ENCODE data around the gene ACOT12. TPM values are rescaled to one million over a fixed set of nuclear protein-coding genes. Genes with fewer than 3 reads are reported as not detected.
"Not testable (repeated sequence)": the region's sequence is repeated elsewhere in the genome, so short reads cannot be mapped to it uniquely, and the experiment has no call there.

Gene ACOT12
- total RNA-seq, 1 donor from 2014 or later = 0.52 TPM

DNA sequence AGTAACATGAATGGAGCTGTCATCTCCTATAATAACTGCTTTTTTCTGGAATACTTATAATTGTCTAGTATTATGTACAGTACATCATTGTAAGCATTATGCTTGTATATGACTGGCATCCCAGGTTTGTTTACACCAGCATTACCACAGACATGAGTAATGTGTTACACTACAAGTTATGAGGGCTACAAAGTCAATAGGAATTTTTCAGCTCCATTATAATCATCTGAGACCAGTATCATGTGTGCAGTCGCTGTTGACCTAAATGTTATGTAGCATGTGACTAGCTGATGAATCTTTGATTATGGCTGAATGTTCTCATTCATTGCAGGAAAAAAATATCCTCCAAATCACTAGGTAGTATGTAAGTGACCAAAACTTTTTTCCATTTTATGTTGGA lies 90.4 kb downstream of the ACOT12 start:
- no peak overlapping the region for H3K9ac ChIP-seq (ENCODE audit: low read depth in 1 of 3, low read length in 3 of 3)
- H3K27ac ChIP-seq (ENCODE audit: low read depth, low read length) = no peak overlapping the region
- H3K27me3 ChIP-seq (ENCODE audit: control insufficient read depth in 3 of 3, insufficient read depth in 3 of 3, low read length in 3 of 3) = no peaks in the 10 kb centered on the region
- peaks cover 10 to 29% (median 14%) of the 10 kb centered on the region in 3 donors for H3K4me1 ChIP-seq (ENCODE audit: control insufficient read depth in 3 of 3, insufficient read depth in 3 of 3, low read length in 3 of 3)
- no peaks in the 10 kb centered on the region for H3K9me3 ChIP-seq (ENCODE audit: control insufficient read depth in 3 of 3, low read length in 3 of 3)
- H3K36me3 ChIP-seq (ENCODE audit: control insufficient read depth in 3 of 3, insufficient read depth in 3 of 3, low read length in 3 of 3) = peaks cover 0 to 9% (median 7%) of the 10 kb centered on the region in 3 donors
- H3K4me3 ChIP-seq (ENCODE audit: low read length in 3 of 3) = no peak overlapping the region

DNA sequence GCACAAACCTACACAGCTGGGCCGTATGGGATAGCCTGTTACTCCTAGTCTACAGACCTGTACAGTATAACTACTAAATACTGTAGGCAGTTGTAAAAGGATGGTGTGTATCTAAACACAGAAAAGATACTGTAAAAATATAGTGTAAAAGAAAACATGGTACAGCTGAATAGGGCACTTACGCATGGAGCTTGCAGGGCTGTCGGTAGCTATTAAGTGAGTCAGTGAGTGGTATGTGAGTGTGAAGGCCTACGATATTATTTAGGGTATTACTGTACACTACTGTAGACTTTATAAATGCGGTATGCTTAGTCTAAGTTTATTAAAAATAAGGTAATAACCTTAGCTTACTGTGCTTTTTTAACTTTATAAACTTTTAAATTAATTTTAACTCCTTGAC lies 91.3 kb downstream of the ACOT12 start:
- Histone ChIP-seq H3K27ac (ENCODE audit: low read depth, low read length) (no peak overlapping the region), H3K4me3 (ENCODE audit: low read length in 3 of 3) (peak overlapping the region; percentile 88 to 99 (median 94)), H3K27me3 (ENCODE audit: control insufficient read depth in 3 of 3, insufficient read depth in 3 of 3, low read length in 3 of 3) (no peaks in the 10 kb centered on the region), H3K4me1 (ENCODE audit: control insufficient read depth in 3 of 3, insufficient read depth in 3 of 3, low read length in 3 of 3) (peaks cover 10 to 29% (median 14%) of the 10 kb centered on the region in 3 donors), H3K9ac (ENCODE audit: low read depth in 1 of 3, low read length in 3 of 3) (no peak overlapping the region), H3K36me3 (ENCODE audit: control insufficient read depth in 3 of 3, insufficient read depth in 3 of 3, low read length in 3 of 3) (peaks cover 0 to 9% (median 7%) of the 10 kb centered on the region in 3 donors), H3K9me3 (ENCODE audit: control insufficient read depth in 3 of 3, low read length in 3 of 3) (no peaks in the 10 kb centered on the region)

DNA sequence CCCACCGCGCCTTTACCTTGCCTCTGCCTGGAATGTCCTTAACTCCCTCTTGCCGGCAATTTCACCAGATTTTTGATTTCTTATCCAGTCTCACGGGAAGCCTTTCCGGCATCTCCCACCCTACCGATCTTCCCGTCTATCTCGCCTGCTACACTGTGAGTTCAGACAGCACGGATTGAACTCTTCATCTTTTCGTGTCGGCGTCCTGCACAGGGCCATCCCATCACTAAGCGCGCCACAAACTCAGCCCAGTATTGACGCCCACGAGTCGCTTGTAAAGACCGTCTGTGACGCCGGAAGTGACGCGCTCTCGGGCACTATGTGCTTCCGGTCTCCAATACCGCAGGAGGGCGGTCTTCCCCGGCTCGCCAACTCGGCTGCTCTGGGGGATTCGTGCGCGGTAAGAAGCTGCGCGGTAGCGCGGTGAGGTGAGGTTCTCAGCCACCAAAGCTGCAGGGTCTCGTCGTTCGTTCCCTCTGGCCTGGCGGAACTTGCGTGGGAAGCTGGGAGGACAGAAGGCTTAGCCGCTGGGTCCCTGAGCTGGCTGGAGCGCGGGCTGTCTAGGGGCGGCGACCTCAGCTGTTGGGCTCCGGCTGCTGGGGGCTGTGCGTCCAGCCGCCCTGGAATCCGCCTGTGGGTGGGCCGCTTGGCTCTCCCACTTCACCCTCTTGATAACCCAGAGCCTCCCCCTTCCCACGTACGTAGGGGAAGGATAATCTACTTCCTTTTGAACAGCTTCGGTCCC lies 92.5 kb downstream of the ACOT12 start, which contains the start of gene ZCCHC9:
ZCCHC9 (plus strand) TSS at position 317 of the 745 bp plus-strand sequence. CDS start 3,171 bp downstream, outside the sequence.
- H3K9ac ChIP-seq (ENCODE audit: low read depth in 1 of 3, low read length in 3 of 3) = peak within 1 kb of the TSS; percentile 89 to 96 (median 94)
- peaks cover 10 to 29% (median 14%) of the 10 kb centered on the region in 3 donors for H3K4me1 ChIP-seq (ENCODE audit: control insufficient read depth in 3 of 3, insufficient read depth in 3 of 3, low read length in 3 of 3)
- no peaks in the 10 kb centered on the region for H3K9me3 ChIP-seq (ENCODE audit: control insufficient read depth in 3 of 3, low read length in 3 of 3)
- H3K4me3 ChIP-seq (ENCODE audit: low read length in 3 of 3) = peak within 1 kb of the TSS; percentile 88 to 99 (median 94)
- no peaks in the 10 kb centered on the region for H3K27me3 ChIP-seq (ENCODE audit: control insufficient read depth in 3 of 3, insufficient read depth in 3 of 3, low read length in 3 of 3)
- H3K36me3 ChIP-seq (ENCODE audit: control insufficient read depth in 3 of 3, insufficient read depth in 3 of 3, low read length in 3 of 3) = peaks cover 0 to 9% (median 7%) of the 10 kb centered on the region in 3 donors
- H3K27ac ChIP-seq (ENCODE audit: low read depth, low read length) = peak within 1 kb of the TSS; percentile 84

DNA sequence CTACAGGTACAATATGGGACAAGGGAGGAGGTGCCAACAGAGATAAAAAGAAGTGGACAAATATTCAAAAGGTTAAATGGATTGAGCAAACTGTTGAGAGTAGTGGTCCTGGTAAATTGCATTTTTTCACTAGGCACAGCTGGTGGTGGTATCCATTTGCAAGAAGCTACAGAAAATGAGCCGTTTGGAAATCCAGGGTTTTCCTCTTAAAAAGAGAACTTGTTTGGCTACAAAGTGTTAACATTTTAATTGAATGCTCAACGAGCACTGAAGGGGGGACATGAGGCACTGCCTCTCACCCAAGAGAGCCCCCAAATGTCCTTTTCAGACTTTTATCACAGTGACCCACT lies 93.0 kb downstream of the ACOT12 start:
- H3K9me3 ChIP-seq (ENCODE audit: control insufficient read depth in 3 of 3, low read length in 3 of 3) = no peaks in the 10 kb centered on the region
- peak overlapping the region; percentile 88 to 99 (median 94) for H3K4me3 ChIP-seq (ENCODE audit: low read length in 3 of 3)
- peak overlapping the region; percentile 84 for H3K27ac ChIP-seq (ENCODE audit: low read depth, low read length)
- H3K9ac ChIP-seq (ENCODE audit: low read depth in 1 of 3, low read length in 3 of 3) = peak overlapping the region; percentile 89 to 96 (median 94)
- H3K4me1 ChIP-seq (ENCODE audit: control insufficient read depth in 3 of 3, insufficient read depth in 3 of 3, low read length in 3 of 3) = peaks cover 10 to 29% (median 14%) of the 10 kb centered on the region in 3 donors
- H3K36me3 ChIP-seq (ENCODE audit: control insufficient read depth in 3 of 3, insufficient read depth in 3 of 3, low read length in 3 of 3) = peaks cover 0 to 9% (median 7%) of the 10 kb centered on the region in 3 donors
- no peaks in the 10 kb centered on the region for H3K27me3 ChIP-seq (ENCODE audit: control insufficient read depth in 3 of 3, insufficient read depth in 3 of 3, low read length in 3 of 3)

DNA sequence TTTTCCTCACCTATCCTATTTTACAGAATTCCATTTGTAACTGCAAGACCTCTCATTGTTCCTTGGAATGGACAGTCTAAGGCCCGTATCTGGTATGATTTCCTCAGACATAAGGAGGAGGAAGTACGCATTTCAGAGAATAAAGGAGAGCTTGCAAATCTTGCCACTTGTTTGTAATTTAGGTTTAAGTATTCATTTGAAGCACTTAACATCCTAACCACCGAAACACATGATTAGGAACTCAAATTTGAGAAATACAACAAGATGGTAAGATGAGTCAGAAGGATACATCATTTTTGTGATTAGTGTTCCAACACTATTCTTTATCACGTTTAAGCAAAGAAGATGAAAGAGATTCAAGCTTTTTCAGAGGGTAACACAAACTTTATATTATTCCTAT lies 96.4 kb downstream of the ACOT12 start:
- no peaks in the 10 kb centered on the region for H3K27me3 ChIP-seq (ENCODE audit: control insufficient read depth in 3 of 3, insufficient read depth in 3 of 3, low read length in 3 of 3)
- no peak overlapping the region for H3K4me3 ChIP-seq (ENCODE audit: low read length in 3 of 3)
- H3K9me3 ChIP-seq (ENCODE audit: control insufficient read depth in 3 of 3, low read length in 3 of 3) = no peaks in the 10 kb centered on the region
- H3K9ac ChIP-seq (ENCODE audit: low read depth in 1 of 3, low read length in 3 of 3) = peak overlapping the region in 1 of 3 donors; percentile 12
- peaks cover 0 to 3% (median 2%) of the 10 kb centered on the region in 3 donors for H3K36me3 ChIP-seq (ENCODE audit: control insufficient read depth in 3 of 3, insufficient read depth in 3 of 3, low read length in 3 of 3)
- H3K27ac ChIP-seq (ENCODE audit: low read depth, low read length) = no peak overlapping the region
- peaks cover 9 to 27% (median 13%) of the 10 kb centered on the region in 3 donors for H3K4me1 ChIP-seq (ENCODE audit: control insufficient read depth in 3 of 3, insufficient read depth in 3 of 3, low read length in 3 of 3)

DNA sequence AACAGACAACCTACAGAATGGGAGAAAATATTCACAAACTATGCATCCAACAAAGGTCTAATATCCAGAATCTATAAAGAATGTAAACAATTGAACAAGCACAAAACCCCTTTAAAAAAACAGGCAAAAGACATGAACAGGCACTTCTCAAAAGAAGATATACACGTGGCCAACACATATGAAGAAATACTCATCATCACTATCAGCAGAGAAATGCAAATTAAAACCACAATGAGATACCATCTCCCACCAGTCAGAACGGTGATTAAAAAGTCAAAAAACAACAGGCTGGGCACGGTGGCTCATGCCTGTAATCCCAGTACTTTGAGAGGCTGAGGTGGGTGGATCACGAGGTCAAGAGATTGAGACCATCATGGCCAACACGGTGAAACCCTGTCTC lies 99.9 kb downstream of the ACOT12 start:
- H3K27ac ChIP-seq (ENCODE audit: low read depth, low read length); H3K27me3 ChIP-seq (ENCODE audit: control insufficient read depth in 3 of 3, insufficient read depth in 3 of 3, low read length in 3 of 3); H3K9me3 ChIP-seq (ENCODE audit: control insufficient read depth in 3 of 3, low read length in 3 of 3); H3K4me3 ChIP-seq (ENCODE audit: low read length in 3 of 3); H3K4me1 ChIP-seq (ENCODE audit: control insufficient read depth in 3 of 3, insufficient read depth in 3 of 3, low read length in 3 of 3); H3K9ac ChIP-seq (ENCODE audit: low read depth in 1 of 3, low read length in 3 of 3): not testable (repeated sequence)
- H3K36me3 ChIP-seq (ENCODE audit: control insufficient read depth in 3 of 3, insufficient read depth in 3 of 3, low read length in 3 of 3) = peaks cover 2 to 13% (median 11%) of the 10 kb centered on the region in 3 donors

DNA sequence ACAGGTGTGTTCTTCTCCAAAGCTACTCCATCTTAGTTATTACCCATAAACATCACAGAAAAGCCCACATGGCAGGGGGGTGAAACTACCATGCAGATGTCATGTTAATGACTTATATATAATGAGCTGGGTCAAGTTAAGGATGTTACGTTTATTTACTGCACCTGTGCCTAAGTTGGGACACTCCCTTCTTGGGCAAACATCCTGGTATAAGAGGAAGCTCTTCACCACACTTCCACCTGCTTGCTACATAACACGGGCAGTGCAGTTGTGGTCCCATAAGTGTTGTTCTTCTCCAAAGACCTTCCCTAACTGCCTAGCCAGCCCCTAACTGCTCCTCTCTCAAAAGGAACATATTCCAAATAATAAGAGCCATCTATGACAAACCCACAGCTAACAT lies 101.8 kb downstream of the ACOT12 start:
- Histone ChIP-seq H3K27ac (ENCODE audit: low read depth, low read length) (no peak overlapping the region), H3K4me1 (ENCODE audit: control insufficient read depth in 3 of 3, insufficient read depth in 3 of 3, low read length in 3 of 3) (no peaks in the 10 kb centered on the region), H3K9me3 (ENCODE audit: control insufficient read depth in 3 of 3, low read length in 3 of 3) (peaks cover 0 to 6% (median 2%) of the 10 kb centered on the region in 3 donors), H3K27me3 (ENCODE audit: control insufficient read depth in 3 of 3, insufficient read depth in 3 of 3, low read length in 3 of 3) (no peaks in the 10 kb centered on the region), H3K36me3 (ENCODE audit: control insufficient read depth in 3 of 3, insufficient read depth in 3 of 3, low read length in 3 of 3) (peaks cover 2 to 13% (median 11%) of the 10 kb centered on the region in 3 donors), H3K9ac (ENCODE audit: low read depth in 1 of 3, low read length in 3 of 3) (no peak overlapping the region), H3K4me3 (ENCODE audit: low read length in 3 of 3) (peak overlapping the region in 1 of 3 donors; percentile 27)

DNA sequence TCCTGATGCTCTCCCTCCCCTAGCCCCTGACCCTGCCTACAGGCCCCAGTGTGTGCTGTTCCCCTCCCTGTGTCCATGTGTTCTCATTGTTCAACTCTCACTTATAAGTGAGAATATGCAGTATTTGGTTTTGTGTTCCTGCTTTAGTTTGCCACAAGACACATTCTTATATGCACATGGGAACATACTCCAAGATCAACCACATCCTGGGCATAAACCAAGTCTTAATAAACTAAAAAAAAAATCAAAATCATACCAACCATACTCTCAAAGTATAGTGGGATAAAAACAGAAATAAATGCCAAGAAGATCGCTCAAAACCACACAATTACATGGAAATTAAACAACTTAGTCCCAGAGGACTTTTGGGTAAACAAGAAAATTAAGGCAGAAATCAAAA lies 103.8 kb downstream of the ACOT12 start:
- Histone ChIP-seq H3K27me3 (ENCODE audit: control insufficient read depth in 3 of 3, insufficient read depth in 3 of 3, low read length in 3 of 3) (no peaks in the 10 kb centered on the region), H3K36me3 (ENCODE audit: control insufficient read depth in 3 of 3, insufficient read depth in 3 of 3, low read length in 3 of 3) (peaks cover 2 to 19% (median 18%) of the 10 kb centered on the region in 3 donors), H3K9me3 (ENCODE audit: control insufficient read depth in 3 of 3, low read length in 3 of 3) (peaks cover 0 to 6% (median 2%) of the 10 kb centered on the region in 3 donors), H3K9ac (ENCODE audit: low read depth in 1 of 3, low read length in 3 of 3) (no peak overlapping the region), H3K4me3 (ENCODE audit: low read length in 3 of 3) (no peak overlapping the region), H3K4me1 (ENCODE audit: control insufficient read depth in 3 of 3, insufficient read depth in 3 of 3, low read length in 3 of 3) (no peaks in the 10 kb centered on the region), H3K27ac (ENCODE audit: low read depth, low read length) (no peak overlapping the region)

DNA sequence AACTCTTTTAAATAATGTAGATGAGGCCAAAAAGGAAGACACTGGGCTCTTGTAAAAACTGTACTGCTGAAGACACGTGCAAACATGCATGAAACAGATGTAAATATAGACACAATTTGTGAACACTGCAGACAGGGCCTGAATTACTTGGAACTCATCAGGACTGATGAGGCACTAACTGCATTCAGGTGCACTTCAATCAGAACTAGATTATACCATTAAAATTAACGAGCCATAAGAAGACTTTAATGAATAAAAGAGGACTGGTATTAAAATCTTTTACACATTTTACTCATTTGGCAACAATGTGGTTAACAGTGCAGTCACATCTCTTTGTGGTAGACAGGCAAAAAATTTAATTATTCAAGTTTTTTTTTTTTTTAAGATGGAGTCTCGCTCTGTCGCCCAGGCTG lies 105.9 kb downstream of the ACOT12 start:
- Histone ChIP-seq H3K9ac (ENCODE audit: low read depth in 1 of 3, low read length in 3 of 3) (no peak overlapping the region), H3K27me3 (ENCODE audit: control insufficient read depth in 3 of 3, insufficient read depth in 3 of 3, low read length in 3 of 3) (no peaks in the 10 kb centered on the region), H3K4me3 (ENCODE audit: low read length in 3 of 3) (no peak overlapping the region), H3K9me3 (ENCODE audit: control insufficient read depth in 3 of 3, low read length in 3 of 3) (peaks cover 0 to 6% (median 2%) of the 10 kb centered on the region in 3 donors), H3K4me1 (ENCODE audit: control insufficient read depth in 3 of 3, insufficient read depth in 3 of 3, low read length in 3 of 3) (no peaks in the 10 kb centered on the region), H3K27ac (ENCODE audit: low read depth, low read length) (no peak overlapping the region), H3K36me3 (ENCODE audit: control insufficient read depth in 3 of 3, insufficient read depth in 3 of 3, low read length in 3 of 3) (peaks cover 2 to 19% (median 16%) of the 10 kb centered on the region in 3 donors)

DNA sequence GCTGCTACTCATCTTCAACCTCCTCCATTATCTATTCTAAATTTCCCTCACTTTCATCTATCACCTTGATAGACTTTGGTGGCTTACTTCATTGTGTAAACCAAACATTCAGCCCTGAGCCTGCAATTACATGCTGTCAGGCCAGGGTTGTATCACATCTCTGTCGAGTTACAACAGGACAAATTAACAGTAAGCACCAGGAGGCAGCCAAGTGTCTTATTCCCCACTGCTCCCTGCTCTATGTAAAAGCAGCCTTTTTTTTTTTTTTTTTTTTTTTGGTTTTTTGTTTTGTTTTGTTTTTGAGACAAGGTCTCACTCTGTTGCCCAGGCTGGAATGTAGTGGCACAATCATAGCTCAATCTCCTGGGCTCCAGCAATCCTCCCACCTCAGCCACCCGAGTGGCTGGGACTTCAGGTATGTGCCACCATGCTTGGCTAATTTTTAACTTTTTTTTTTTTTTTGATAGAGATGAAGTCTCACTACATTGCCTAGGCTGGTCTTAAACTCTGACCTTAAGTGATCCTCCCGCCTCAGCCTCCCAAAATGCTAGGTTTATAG lies 107.8 kb downstream of the ACOT12 start:
- H3K9me3 ChIP-seq (ENCODE audit: control insufficient read depth in 3 of 3, low read length in 3 of 3) = no peaks in the 10 kb centered on the region
- no peak overlapping the region for H3K4me3 ChIP-seq (ENCODE audit: low read length in 3 of 3)
- H3K27me3 ChIP-seq (ENCODE audit: control insufficient read depth in 3 of 3, insufficient read depth in 3 of 3, low read length in 3 of 3) = no peaks in the 10 kb centered on the region
- H3K27ac ChIP-seq (ENCODE audit: low read depth, low read length) = no peak overlapping the region
- H3K9ac ChIP-seq (ENCODE audit: low read depth in 1 of 3, low read length in 3 of 3) = no peak overlapping the region
- H3K4me1 ChIP-seq (ENCODE audit: control insufficient read depth in 3 of 3, insufficient read depth in 3 of 3, low read length in 3 of 3) = no peaks in the 10 kb centered on the region
- peaks cover 2 to 10% (median 10%) of the 10 kb centered on the region in 3 donors for H3K36me3 ChIP-seq (ENCODE audit: control insufficient read depth in 3 of 3, insufficient read depth in 3 of 3, low read length in 3 of 3)
